SKM-1 treated with dmso at 0.1 percent for 144 hours (cell line): Measurements from ENCODE around the gene PIP4K2A.
"Not testable (repeated sequence)": the region's sequence is repeated elsewhere in the genome, so short reads cannot be mapped to it uniquely, and the experiment has no call there.

Experiments used
- DNase-seq: peaks from one replicate; lab custom pipeline; 2025; ENCODE audit not compliant: unreplicated experiment; lab: John Stamatoyannopoulos, UW

The PIP4K2A gene

GRCh38 chr10:22527520-22527919 is 186.9 kb downstream of the PIP4K2A start:
- DNase-seq: no peak

GRCh38 chr10:22524333-22524732 is 190.0 kb downstream of the PIP4K2A start:
- DNase-seq: not testable (repeated sequence)

- DNase-seq: not testable (repeated sequence)
Measured at GRCh38 chr10:22520645-22521044, 193.7 kb downstream of the PIP4K2A start.

DNA sequence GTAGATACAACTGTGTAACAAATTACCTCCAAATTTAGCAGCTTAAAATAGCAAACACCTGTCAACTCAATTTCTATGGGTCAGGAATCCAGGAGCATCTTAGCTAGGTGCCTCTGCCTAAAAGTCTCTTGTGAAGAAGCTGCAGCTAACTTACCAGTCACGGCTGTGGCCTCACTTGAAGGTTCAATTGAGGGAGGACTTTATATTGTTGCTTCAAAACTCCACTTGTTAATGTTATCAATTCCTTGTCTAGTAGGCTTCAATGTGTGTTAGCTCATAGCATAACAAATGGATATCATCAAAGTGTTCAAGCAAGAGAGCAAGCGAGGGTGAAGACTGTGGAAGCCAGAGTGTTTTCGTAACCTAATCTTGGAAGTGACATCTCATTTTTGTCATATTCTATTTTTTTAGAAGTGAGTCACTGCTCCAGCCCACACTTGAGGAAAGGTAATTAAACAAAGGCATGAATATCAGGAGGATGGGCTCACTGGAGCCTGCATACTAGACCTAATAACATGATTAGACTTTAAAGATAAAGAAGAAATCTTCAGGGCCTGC is 196.1 kb downstream of the PIP4K2A start:
- DNase-seq: no peak

- DNase-seq: no peak
Measured at GRCh38 chr10:22515009-22515408, 199.4 kb downstream of the PIP4K2A start.

DNA sequence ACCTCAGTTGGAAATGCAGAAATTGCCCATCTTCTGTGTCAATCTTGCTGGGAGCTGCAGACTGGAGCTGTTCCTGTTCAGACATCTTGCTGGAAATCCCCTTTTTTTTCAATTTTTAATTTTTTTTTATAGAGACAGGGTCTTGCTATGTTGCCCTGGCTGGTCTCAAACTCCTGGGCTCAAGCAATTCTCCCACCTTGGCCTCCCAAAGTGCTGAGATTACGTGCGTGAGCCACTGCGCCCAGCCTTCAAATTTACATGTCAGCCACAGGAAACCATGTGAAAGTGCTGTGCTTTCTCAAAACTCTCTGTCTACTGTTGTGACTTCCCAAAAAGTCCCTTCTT is 200.0 kb downstream of the PIP4K2A start:
- not testable (repeated sequence) for DNase-seq

DNA sequence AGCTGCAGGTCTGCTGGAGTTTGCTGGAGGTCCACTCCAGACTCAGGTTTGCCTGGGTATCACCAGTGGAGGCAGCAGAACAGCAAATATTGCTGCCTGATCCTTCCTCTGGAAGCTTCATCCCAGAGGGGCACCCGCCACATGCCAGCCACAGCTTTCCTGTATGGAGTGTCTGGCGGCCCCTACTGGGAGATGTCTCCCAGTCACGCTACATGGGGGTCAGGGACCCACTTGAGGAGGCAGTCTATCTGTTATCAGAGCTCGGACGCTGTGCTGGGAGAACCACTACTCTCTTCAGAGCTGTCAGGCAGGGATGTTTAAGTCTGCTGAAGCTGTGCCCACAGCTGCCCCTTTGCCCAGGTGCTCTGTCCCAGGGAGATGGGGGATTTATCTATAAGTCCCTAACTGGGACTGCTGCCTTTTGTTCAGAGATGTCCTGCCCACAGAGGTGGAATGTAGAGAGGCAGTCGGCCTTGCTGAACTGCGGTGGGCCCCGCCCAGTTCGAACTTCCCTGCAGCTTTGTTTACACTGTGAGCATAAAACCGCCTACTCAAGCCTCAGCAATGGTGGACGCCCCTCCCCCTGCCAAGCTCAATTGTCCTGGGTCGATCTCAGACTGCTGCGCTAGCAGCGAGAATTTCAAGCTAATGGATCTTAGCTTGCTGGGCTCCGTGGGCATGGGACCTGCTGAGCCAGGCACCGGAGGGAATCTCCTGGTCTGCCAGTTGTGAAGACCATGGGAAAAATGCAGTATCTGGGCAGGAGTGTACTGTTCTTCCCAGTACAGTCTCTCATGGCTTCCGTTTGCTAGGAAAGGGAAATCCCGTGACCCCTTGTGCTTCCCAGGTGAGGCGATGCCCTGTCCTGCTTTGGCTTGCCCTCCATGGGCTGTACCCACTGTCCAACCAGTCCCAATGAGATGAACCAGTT is 200.6 kb downstream of the PIP4K2A start:
- not testable (repeated sequence) for DNase-seq

GRCh38 chr10:22512015-22512414 is 202.4 kb downstream of the PIP4K2A start:
- DNase-seq: not testable (repeated sequence)

DNA sequence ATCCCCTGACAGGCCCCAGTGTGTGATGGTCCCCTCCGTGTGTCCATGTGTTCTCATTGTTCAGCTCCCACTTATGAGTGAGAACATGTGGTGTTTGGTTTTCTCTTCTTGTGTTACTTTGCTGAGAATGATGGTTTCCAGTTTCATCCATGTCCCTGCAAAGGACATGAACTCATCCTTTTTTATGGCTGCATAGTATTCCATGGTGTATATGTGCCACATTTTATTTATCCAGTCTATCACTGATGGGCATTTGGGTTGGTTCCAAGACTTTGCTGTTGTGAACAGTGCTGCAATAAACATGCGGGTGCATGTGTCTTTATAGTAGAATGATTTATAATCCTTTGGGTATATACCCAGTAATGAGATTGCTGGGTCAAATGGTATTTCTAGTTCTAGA is 206.2 kb downstream of the PIP4K2A start:
- not testable (repeated sequence) for DNase-seq

DNA sequence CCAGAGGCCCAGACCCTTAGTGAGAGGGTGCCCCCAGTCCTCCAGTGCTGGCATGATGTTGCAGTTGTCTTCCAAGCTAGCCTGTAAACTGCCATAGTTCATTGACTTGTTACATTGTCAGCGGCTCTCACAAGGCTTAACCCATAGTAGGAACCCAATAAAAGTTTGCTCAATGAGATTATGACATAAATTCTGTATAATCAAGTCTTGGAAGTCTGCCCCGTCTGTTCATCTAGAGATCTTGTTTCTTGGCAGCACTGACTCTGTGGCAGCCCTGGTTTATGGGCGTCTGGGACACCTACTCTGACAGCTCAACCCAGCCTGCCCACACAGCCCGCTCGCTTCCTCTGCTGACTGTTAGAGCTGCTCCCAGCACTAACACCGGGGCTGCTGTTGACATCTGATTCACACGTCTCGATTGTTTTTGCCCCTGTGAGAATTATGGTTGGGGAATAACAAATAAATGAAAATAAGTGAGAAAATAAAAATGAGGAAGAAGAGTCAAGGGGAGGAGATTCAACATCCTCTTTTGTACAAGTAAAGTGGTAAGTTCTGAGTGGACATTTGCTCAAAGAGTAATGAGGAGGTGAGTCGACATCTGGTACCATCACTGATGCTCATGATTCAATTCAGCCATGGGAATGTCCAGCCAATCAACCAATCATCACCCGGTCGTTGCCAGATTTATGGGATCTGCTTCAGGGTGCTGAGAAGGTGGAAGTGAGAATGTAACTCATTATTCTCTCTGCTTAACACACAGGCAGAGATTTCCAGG is 208.3 kb downstream of the PIP4K2A start:
- no peak for DNase-seq

- no peak for DNase-seq
Measured at GRCh38 chr10:22504766-22505165, 209.6 kb downstream of the PIP4K2A start.

- no peak for DNase-seq
Measured at GRCh38 chr10:22503315-22504088, 210.9 kb downstream of the PIP4K2A start.

DNA sequence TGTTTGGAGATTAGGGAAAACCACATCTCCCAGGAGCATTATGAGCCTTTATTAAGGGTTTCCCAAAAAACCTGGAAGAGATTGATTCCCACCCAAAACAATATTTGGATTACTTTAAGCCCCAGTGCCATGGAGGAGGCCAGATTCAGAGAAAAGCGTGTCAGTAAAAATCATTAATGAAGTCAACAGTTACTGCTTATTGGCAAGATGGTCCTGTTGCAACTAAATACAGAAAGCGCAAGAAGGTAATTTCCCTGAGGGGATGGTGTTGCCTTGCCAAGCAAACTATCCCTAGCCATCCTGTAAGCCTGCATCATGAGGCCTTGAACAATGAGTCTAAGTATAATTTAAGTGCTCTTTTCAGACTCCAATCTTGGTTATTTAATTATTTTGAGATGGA is 212.5 kb downstream of the PIP4K2A start:
- no peak for DNase-seq

DNA sequence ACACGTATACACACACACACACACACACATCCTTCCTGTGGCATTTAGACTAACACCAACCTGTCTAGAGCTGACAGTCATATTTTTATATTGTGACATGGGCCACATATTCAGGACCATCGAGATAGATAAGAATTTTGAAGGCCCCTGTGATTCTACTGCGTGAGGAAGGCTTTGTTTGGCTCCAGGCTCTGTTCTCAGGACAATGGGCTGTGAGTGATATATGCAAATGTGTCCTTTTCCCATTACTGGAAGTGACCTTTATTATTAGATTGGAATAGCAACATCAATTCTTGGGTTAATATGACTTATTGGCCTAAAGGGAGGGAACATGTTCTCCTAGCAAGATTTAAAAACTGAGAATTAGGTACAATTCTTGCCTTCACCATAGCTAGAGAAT is 213.0 kb downstream of the PIP4K2A start:
- no peak for DNase-seq

DNA sequence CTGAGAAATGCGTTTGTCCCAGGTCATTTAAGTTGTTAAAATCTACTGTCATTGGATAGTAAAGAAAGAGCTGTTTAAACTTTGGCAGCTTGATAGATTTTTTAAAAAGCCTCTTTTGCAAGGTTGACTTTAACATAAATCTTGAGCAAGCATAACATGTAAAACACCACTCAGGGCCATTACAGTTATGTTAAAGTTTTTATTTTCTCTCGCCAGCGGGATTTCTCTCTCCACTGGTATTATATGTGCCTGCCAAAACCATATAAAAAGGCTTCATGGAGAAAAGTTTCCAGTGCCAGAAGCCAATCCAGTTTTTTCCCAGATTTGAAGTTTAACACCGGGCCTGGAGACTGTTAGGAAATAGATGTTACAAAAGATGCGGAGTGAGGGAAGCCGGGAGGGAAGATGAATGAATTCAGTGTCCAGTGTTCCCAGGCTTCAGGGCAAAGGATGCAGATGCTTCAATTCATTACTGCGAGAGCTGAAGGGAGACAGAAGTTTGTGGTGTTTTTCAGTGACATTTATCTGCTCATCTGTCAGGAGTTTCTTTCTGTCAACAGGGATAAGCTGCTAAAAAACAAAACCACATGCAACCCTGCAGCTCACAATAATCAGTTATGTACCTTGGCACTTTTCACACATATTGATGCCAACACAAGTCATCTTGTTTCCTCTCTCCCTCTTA is 213.6 kb downstream of the PIP4K2A start:
- DNase-seq: no peak

- not testable (repeated sequence) for DNase-seq
Measured at GRCh38 chr10:22499973-22500372, 214.4 kb downstream of the PIP4K2A start.

GRCh38 chr10:22495396-22495795 is 219.0 kb downstream of the PIP4K2A start:
- no peak for DNase-seq

- no peak for DNase-seq
Measured at GRCh38 chr10:22494007-22494406, 220.4 kb downstream of the PIP4K2A start.

GRCh38 chr10:22491931-22492615 is 222.3 kb downstream of the PIP4K2A start:
- DNase-seq: peak; percentile 28

GRCh38 chr10:22491480-22491879 is 222.9 kb downstream of the PIP4K2A start:
- no peak for DNase-seq
